ENCODE measurements around the gene IL6ST.

DNA sequence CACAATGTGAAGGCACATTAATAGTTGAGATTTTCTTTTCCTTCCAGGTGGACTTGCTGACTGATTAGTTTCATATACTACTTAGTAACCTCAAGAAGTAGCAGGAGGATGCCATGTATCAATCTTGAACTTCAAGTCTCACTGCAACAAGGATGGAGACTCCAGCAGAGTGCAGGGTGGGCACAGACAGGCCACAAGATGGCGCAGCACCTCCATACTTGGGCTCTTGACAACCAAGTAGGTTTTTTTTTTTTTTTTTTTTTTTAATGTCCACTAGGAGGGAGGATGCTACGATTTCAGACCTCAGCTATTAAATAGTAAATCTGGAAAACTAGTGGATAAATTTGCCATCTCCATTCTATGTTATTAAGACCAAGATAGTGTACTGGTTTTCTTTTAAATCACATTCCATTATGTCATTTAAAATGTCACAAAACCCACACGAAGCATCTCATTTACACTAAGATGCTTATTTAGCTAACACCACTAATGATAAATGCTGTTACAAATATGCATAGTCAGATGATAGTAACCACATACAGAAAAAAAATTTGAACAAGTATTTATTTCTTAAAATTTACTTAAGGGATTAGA lies 58.6 kb downstream of the IL6ST start:
- TF ChIP-seq CTCF (optimal IDR thresholded peaks at IDR 0.05 in 1 of 3, IDR thresholded peaks at IDR 0.05 in 1 of 3, conservative IDR thresholded peaks at IDR 0.05 in 1 of 3; ENCODE audit: extremely low read depth in 1 of 3, insufficient read depth in 2 of 3, low read length in 3 of 3) = peak; percentile 85 to 93 (median 86)
- no peak for TF ChIP-seq EZH2 (IDR thresholded peaks at IDR 0.05; ENCODE audit: low read length)

Data from keratinocyte (primary cell).